Effector CD8-positive, alpha-beta T cell (primary cell): ENCODE measurements around the gene EDNRA.

Source experiments
- DNase-seq: peaks from one replicate; lab custom pipeline; 2025; lab: John Stamatoyannopoulos, UW

The EDNRA gene

DNA sequence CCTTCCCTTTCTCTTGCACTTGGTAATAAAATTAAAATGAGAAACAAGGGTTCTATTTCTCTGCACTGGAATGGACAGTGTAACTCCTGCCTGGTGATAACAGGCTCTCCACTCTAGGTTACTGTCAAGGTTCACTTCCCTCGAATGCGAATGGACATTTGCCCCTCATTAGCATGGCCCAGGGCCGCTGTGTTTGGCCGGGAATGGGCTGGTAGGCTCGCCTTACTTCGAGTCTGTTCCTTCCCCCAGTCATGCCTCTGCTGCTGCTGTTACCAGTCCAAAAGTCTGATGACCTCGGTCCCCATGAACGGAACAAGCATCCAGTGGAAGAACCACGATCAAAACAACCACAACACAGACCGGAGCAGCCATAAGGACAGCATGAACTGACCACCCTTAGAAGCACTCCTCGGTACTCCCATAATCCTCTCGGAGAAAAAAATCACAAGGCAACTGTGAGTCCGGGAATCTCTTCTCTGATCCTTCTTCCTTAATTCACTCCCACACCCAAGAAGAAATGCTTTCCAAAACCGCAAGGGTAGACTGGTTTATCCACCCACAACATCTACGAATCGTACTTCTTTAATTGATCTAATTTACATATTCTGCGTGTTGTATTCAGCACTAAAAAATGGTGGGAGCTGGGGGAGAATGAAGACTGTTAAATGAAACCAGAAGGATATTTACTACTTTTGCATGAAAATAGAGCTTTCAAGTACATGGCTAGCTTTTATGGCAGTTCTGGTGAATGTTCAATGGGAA lies 61.5 kb downstream of the EDNRA start:
- DNase-seq, result no peak

DNA sequence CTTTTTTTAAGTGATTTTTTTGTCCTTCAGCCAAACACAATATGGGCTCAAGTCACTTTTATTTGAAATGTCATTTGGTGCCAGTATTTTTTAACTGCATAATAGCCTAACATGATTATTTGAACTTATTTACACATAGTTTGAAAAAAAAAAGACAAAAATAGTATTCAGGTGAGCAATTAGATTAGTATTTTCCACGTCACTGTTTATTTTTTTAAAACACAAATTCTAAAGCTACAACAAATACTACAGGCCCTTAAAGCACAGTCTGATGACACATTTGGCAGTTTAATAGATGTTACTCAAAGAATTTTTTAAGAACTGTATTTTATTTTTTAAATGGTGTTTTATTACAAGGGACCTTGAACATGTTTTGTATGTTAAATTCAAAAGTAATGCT lies 62.1 kb downstream of the EDNRA start:
- no peak for DNase-seq

DNA sequence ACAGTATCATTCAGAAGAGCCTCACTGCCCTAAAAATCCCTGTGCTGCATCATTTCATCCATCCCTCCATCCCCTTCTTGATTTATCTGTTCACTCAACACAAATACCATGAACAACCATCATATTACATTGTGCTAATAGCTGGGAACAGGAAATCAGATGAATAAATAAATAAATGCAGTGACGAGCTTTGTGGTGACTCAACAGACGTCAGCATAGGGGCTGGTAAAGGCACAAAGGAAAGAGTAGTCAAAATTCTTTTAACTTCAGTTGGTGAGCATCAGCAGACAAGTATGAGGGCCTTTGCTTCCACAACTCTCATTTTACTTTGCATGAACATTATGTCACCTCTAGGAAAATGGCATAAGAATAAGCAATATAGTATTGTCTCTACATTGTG lies 65.5 kb downstream of the EDNRA start:
- DNase-seq, result no peak

DNA sequence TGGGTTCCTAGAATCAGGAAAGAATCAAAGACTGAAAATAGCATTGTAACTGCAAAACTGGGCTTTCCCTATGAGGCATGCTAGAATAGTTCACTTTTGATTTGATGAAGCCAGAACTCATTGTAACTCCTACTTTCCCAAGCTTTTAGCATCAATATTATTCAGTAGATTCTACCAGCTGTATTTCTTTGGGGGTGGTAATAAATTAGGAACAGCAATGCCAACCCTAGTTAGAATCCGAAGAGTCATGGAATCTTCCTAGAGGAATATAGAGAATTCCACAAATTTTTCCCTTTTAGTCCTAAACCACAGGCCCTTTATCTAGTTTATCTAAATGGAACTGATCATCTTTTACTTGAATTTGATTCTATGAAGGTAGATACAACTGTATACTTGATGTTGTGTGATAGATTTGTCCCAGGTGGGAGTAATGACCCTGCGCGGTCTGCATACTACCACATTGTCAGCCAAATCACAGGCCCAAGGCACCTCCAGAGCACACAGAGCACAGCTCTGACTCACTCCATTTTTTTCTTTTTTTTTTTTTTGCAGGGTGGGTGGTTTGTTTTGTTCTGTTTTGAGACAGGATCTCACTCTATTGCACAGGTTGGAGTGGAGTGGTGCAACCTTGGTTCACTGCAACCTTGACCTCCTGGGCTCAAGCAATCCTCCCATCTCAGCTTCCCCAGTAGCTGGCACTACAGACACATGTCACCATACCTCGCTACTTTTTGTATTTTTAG lies 66.6 kb downstream of the EDNRA start:
- no peak for DNase-seq

DNA sequence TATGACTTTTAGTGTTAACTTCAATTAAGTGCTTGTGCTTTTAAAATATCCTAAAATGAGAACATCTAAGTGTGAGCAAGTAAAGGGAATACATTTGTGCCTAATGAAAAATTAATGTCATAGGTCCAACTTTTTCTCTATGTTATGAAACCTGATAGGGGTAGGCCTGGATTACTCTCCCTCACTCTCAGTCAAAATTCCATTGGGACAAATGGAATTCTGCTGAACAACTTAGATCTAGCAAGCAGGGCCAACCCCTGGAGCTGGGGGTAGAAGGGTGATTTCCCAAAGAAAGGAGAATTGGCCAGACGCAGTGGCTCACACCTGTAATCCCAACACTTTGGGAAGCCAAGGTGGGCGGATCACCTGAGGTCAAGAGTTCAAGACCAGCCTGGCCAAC lies 67.4 kb downstream of the EDNRA start:
- no peak for DNase-seq

DNA sequence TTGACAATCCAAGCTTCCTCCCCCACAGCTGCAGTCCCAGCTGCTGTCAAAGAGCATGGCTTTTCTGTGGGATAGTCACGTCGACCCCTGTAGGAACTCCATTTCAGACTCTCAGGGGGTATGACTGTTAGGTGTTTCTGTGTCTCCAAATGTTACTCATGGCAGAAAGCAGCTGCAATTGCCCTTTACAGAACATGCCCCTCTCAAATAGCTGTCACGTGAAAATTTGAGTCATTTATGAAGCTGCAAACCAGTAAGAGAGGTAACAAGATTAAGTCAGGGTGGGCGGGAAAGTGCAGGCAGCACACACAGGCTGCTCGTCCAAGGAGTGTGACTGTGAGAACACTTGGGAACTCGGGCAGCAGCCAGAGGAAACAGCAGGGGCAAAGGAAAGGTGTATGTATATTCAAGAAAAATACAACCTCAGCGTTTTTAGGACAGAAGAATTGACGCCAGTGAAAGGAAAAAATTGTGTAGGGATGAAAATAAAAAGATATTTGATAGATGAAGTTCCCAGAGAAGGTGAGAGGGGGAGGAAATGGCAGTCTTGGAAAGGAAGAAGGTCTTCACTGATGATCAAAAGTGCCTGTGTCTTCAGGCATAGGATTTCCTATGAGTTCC lies 69.8 kb downstream of the EDNRA start:
- DNase-seq, result no peak

DNA sequence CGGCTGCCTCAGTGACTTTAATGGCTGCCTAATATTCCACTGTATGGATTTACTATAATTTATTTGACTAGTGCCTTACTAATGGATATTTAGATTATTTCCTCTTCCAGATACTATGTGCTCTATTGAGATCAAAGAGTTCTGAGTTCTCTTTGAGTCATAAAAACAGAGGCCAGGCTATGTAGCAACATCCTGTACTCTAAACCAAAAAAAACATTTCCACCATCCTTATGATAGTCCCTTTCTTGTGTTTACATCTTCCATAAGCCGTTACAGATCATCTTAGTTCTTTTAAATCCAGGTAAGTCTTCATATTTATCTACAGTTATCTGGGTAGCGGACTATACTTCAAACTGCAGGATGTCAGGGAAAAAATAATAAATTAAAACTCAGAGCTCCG lies 79.7 kb downstream of the EDNRA start:
- DNase-seq, result no peak

DNA sequence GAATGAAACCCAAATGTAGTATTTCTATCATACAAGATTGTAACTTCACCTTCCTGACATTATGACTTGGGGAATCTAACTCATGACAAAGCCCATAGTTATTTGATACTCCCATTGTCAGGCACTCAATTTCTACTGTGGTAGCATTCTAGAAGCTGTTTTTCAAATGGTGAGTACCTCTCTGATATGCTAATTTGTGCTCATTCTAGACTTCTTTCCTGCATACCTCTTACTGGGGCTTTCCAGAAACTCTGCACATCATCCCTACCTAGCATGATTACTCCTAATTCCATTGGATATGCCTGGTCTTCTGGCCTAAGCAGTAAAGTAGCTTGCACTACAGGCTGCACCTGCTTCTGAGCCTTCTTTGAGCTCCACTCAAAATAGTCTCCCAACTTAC lies 85.9 kb downstream of the EDNRA start:
- DNase-seq, result no peak

DNA sequence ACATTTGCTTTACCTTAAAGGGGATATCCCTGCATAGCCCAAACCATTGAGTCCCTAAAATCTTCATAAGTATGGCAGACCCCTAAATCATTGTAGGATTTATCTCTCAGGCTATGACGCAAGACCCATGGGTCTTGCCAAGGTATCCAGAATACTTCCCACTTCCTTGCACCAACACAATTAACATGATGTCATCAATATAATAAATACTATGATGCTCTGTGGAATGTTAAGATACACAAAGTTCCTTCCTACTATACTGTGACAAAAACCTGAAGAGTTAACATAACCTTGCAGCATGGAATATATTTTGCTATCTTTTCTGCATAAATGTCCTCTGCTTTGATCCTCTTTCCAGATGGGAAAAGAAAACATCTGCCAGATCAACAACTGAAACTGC lies 86.4 kb downstream of the EDNRA start:
- DNase-seq, result no peak

DNA sequence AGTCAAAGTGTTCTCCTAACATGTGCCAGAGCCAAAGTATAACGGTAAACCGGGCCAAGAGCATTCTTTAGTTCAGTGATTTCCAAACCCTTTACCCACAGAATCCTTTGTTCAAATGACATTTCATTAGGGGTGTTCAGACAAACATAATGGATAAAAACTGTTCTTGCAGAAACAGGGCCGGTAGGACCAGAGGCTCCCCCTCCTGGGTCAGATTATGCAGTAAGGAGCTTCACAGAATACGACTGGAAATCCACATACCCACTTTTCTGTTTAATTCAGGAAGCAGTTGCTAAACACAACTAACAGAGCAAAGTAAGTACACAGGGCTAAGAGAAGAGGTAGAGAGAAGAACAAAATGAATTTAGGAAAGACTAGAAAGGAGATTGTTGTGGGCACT lies 89.7 kb downstream of the EDNRA start:
- no peak for DNase-seq

DNA sequence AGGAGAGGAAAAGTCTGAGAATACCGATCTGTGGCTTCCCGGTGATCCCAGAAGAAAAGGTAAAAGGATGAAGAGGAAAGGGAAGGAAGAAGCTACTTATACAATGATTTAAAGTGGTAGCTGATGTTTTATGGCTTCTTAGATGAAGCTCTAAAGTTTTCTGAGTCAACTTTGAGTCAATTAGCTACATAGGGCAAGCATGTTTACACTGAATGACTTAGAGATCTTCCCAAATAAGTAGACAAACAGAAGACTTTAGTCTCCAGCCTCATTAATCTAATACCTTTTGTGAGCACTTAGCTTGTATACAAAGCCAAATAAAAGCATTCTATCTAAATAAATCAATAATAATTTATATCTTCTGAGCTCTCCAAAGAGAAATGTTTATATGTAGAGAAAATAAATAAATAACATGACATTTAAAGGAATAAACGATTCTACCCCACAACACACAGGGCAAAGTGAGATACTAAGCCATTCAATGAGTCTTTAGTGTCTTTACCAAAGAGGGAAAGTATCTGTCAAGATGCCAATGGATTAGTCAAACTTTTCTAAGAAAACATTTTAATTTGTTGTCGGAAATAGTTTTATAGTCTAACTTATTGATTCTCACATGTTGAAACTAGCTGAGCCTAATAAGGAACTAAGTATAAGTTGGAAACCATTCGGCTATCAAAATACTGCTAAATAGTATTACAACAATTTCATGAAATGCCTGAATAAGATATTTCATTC lies 90.3 kb downstream of the EDNRA start:
- DNase-seq, result no peak

DNA sequence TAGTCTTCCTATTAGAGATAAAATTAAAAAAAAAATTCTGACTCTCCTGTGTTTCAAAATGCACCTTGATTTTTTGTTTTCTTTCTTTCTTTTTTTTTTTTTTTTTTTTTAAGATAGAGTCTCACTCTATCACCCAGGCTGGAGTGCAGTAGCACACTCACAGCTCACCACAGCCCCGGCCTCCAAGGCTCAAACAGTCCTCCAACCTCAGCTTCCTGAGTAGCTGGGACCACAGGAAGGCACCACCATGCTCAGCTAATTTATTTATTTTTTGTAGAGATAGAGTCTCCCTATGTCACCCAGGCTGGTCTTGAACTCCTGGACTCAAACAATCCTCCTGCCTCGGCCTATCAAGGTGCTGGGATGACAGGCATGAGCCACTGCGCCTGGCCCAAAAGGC lies 95.2 kb downstream of the EDNRA start:
- no peak for DNase-seq

DNA sequence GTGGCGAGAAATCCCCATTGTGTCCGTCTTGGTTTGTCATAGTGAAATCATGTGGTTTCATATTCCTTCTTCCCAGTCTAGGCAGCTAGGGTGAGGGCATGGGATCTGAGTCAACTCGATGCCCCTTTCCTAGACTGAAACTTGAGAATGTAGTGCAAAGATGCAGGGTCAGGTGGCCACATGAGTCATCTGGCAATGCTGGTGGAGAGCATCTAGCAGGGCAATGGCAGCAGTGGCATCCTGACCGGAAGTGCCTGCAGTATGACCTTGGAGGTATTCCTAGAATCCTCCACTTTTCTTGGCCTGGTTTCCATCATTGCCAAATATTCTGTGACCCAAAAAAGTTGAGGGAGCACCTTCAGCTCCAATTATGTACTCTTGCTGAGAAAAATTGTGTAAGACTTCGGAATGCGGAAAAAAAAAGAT lies 97.2 kb downstream of the EDNRA start:
- DNase-seq, result no peak

DNA sequence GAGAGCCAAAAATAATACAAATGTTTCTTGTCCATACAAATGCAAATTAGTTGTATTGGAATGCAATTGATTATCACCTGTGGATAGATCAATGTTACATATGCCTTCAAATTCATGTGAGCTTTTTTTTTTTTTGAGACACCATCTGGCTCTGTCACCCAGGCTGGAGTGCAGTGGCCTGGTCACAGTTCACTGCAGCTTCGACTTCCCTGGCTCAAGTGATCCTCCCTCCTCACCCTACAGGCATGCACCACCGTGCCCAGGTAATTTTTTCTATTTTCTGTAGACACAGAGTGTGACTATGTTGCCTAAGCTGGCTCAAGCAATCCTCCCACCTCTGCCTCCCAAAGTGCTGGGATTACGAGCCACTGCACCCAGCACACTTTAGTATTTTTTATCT lies 97.7 kb downstream of the EDNRA start:
- DNase-seq, result no peak

DNA sequence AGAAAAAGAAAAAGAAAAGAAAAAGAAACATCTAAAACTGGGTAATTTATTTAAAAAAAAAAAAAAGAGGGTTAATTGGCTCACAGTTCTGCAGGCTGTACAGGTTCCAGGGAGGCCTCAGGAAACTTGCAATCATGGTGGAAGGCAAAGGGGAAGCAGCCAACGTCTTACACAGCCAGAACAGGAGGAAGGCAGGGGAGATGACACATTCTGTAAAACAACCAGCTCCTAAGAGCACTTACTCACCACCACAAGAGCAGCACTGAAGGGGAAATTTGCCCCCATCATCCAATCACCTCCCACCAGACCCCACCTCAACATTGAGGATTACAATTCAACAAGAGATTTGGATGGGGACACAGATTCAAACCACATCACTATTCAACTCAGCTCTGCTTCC lies 99.5 kb downstream of the EDNRA start:
- no peak for DNase-seq

DNA sequence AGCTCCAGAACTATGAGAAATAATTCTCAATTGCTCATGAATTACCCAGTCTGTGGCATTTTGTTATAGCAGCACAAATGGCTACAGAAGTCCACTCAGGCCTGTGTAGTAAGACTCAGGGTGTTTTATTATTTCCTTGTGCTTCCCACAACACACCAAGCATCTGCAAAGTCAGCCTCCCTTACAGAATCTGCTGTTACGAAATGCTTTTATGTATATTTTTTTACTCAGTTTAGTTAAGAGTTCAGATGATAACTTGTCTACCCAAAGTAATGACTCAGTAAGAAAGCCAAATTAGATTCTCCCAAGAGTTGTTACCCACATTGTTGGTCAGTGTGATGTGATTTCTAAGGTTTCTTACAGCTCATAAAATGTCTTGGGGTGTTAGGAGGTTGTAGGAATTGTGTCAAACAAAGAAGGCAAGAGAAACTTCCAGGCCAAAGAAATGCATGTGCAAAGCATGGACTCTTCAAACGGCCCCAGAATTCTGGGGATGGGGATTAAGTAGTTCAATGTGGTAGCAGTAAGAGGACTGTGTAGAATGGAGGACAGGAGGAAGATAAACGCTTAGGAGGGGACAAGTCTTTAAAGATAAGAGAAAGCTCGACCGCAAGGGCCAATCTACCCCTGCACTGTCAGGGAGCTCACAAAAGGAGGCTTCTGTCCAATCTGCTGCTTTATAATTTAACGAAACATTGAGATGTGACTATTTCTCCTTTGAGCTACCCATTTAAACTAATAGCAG lies 100.9 kb downstream of the EDNRA start:
- DNase-seq, result no peak

DNA sequence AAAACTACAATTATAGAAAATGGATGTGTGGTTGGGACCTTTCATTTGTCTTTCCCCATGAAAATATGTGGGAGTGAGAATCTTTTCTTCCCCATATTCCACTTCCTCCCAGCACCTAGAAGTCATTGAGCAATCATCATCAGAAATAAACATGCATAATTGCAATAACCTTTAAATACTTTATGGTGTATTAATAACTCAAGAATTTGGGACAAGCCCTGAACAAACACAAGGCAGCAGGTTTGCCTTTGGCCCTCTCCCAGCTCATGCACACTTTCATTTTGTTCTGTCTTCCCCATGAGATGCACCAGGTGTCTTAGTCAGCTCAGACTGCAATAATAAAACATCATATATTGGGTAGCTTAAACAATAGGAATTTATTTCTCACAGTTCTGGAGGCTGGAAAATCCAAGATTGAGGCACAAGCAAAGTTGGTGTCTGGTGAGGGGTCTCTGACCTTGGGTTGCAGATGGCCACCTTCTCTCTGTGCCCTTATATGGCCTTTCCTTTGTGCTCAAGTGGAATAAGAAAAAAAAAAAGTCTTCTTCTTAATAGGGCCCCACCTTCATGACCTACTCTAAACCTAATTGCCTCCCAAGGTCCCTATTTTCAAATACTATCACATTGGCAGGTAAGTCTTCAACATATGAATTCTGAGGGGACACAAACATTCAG lies 101.6 kb downstream of the EDNRA start:
- DNase-seq, result no peak

DNA sequence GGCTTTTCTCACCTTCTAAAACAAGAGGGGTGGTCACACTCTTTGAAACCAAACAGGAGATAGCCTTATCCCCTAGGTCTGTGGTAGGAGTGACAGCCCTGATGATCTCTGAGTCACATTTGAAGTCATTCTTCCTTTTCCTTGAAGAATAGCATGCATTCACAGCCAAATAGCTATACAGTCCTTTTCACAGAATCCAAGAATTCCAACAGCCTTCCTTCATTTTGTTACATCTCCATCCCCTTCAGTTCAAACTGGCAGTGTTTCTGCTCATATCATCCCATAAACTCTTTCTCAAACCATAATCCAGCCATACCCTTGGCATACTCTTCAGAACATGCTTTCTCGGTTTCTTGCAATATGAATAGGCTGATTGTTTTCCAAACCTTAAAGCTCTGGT lies 103.0 kb downstream of the EDNRA start:
- no peak for DNase-seq

DNA sequence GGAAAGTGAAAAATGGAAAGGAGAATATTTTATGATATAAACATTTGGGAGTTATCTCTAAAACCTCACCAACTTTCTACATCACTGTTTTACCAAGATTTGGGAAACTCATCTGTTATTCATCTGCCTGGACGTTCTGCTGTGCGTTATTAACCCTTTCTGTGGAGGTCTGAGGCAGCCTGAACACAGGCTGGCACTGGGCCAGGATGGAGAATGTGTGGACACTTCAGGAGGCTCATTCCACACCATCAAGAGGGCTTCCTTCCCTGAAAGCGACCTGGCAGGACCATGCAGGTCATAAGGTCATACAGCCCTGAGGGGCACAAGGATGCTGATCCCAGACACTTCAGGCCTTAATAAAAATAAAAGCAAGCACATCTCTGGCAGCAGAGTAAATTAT lies 105.1 kb downstream of the EDNRA start:
- no peak for DNase-seq

DNA sequence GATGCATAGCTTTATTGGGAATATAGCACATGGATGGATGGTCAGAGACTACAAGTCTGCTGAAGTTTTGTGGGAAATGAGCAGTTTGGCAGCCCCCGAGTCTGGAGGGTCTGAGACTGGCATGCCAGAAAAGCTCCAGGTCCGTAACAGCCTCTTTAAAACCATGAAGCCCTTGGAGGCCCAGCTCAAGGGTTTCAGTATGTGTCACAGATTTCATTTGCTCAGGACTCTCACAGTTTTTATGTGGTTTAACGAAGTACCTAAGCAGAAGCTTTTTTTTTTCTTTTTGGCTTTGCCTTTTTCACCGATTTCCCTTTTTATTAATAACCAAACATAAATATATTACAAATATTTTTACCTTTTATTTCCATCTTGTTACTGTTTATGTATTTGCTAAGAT lies 105.7 kb downstream of the EDNRA start:
- DNase-seq, result no peak

DNA sequence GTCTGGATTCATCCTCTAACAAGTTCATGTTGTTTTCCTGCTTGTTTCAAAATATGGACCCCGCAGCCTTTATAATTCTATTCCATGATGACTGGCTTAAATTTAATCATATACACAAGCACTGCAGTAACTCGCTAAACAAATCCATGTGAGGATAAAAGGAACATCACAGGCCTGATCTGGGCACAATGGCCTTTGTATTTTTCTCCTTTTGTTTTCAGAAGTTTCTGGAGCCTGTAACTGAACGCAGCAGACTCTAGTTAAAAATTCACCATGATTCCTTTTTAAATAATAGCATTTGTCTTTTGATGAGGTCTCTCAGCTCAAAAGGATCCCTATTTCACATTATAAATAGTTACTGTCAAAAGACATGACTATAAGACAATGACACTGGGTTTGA lies 106.1 kb downstream of the EDNRA start:
- no peak for DNase-seq
